GM11168 (cell line): ENCODE data around the gene NPFF.

Source experiments
- in situ Hi-C: fragments of 300-500 bp; cut with MboI; formaldehyde crosslinking; loops from one replicate; pipeline ENCODE4 v1.12.0; 2022; ENCODE audit warnings: low sequenced_read_pairs; ENCODE audit not compliant: unreplicated experiment

Gene NPFF

DNA sequence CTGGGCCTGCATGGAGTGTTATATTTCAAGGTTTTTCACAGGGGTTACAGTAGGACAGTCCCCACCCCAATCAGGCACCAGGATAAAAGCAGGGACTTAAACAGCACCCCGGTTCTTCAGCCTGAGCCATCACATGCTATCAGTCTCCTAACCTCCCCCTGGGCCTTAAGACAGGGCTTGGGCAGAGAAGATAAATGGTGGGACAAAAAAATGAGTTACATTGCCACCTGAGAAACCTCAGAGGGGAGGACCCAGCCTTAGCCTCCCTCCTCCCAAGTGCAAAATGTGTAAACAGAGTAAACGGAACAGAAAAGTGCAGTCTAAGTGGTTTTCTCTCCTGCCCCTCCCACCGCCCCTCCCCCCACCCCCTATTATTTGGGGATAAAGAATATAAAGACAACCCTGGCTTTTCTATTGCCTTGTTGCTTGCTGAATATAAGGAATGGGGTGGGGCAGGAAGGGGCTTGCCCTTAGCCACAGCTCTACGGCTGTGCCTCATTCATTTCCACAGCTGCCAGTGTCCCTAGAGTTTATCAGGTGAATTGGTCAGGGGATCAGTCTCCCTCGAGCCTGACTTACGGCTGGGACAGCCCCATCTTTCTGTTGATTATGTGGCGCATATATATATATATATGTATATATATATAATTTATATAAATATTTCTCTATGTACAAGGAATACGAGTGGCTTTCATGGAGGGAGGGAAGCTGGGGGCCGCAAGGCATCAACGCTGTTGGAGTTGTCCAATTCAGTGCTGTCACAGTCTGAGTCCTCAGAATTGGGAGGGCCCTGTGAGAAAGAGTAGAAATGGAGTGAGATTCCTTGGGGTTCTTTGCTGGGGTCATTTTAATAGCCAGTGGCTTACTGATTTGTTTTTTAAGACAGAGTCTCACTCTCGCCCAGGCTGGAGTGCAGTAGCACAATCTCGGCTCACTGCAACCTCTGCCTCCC, 26.5 kb downstream of the NPFF start:
- in situ Hi-C loops = no loop called here

DNA sequence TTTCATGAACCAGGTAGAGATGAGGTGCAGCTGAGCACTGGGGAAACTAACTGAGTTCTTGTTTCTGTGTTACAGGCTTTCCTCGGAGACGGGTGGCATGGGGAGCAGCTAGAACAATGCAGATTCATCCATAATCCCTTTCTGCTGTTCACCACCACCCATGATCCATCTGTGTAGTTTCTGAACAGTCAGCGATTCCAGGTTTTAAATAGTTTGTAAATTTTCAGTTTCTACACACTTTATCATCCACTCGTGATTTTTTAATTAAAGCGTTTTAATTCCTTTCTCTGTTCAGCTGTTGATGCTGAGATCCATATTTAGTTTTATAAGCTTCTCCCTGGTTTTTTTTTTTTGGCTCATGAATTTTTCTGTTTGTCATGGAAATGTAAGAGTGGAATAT, 28.0 kb downstream of the NPFF start:
- in situ Hi-C loops = no loop called here

DNA sequence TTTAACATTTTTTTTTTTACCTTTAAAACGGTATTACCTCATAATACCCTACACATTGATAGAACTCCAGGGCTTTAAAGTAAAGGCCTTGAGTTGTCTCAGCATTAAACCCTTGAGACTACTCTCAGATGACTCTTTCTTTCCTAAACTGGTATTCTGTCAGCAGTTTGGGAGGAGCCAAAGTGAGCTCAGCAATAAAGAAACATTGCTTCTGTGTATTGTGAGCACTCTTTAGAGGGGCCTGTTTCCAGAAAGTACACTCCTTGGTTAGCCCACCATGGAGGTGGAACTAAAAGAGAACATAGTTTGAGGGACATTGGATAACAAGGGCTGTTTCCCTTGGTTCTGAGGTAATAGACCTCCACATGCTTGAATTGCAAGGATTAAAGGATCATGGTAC, 28.4 kb downstream of the NPFF start:
- in situ Hi-C loops = no loop called here

DNA sequence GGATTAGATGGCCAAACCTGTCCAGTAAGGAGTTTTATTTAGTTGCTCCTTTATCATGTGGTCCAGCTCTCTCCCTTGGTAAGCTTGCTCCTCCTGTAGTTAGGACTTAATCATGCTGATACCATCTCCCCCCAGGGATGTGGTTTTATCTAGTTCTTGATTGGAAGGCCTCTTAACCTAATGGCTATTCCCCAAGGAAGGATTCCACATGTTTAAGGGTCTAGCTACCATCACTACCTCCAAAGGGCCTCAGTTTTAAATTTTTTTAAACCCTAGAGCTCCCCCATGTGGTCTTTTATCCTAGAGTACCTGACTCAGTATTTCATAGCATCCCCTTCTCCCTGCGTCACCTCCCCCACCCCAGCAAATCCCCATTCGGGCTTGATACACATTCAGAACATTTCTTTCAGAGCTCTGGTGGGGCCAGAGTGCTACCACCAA, 30.5 kb downstream of the NPFF start:
- in situ Hi-C loops = no loop called here

DNA sequence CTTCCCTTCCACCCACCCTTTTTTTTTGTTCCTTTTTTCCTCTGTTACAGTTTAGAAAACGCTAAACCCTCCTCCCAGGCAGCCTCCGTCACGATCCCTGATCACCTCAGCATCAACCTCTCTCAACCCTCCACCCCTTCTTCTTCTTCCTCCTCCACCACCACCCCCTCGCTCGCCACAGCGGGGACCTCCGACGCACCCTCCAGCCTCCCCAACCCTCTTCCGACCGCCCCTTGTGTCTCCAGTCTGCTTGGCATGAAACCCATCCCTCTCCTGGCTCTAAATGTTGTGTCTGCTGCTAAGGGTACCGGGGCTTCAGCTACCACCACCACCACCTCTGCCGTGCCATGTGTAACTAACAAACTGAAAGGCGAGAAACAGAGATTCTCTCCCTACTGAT, 32.5 kb downstream of the NPFF start:
- in situ Hi-C loops = no loop called here

DNA sequence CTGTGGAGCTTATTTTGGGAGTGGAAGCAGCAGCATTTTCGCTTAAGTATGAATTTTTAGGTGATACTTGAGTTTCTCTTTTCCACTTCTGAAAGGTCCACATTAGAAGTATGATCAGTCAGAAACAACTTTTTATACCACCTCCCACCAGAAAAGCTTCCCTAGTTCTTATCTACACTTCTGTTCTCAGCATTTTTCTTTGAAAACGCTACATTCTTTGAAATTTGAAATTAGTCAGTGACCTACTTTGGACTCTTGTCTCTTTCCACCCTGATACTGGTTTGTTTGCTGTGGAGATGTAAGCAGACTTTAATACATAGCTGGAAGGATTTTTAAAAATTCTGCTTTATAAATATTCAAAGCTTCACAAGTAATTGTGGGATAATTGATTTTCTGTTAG, 33.2 kb downstream of the NPFF start:
- in situ Hi-C loops = no loop called here

DNA sequence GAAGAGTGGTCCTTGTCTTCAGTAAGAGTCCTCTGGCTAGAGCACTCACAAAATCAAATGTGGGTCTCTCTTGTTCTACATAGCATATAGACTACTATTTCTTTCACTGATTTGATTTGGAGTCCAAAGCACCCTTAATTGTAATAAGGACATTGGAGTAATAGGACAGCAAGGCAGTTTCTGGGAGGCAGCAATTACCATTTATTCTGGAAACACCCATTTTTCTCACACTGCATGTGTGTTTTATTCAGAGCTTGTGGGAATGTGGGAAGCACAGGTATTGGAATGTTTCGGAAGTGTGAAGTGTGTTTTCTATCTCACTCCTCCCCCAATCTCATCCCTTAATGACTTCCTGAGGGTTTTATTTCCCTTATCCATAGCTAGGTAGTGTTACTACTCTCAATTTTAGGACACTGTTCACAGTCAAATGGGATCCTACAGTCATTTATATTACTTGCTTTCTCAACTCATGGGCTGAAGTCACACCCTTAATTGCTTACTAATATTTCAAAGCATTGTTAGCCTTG, 35.2 kb downstream of the NPFF start:
- in situ Hi-C loops = no loop called here

DNA sequence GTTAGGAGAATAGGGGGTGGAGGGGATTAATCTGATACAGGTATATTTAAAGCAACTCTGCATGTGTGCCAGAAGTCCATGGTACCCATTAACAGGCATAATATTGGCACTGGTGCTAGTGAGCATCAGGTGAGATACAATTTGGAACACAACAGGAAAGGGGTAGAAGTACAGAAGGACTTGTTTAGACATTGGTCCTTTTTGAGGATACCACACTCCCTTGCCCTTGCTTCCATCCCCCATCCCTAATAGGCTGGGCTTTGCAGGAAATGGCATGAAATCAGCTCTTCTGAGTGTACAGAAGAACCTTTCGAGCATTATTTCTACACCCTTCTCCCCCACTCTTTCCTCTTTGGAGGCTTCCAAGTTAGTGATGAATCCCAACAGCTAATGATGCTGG, 39.0 kb downstream of the NPFF start:
- in situ Hi-C loops = no loop called here

DNA sequence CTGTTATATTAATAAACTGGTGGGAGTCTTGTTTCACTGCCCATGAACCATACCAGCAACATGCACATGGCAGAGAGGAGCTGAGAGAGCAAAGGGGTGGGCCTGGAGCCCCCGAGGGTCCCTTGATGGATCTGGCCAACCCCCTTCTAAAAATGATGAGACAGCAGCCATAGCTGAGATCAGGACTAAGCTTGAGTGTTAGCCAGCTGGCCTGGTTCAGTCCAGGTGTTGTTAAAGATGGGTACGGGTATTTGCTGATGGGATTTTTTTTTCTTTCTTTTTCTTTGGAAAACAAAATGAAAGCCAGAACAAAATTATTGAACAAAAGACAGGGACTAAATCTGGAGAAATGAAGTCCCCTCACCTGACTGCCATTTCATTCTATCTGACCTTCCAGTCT, 39.4 kb downstream of the NPFF start:
- in situ Hi-C loops = no loop called here

DNA sequence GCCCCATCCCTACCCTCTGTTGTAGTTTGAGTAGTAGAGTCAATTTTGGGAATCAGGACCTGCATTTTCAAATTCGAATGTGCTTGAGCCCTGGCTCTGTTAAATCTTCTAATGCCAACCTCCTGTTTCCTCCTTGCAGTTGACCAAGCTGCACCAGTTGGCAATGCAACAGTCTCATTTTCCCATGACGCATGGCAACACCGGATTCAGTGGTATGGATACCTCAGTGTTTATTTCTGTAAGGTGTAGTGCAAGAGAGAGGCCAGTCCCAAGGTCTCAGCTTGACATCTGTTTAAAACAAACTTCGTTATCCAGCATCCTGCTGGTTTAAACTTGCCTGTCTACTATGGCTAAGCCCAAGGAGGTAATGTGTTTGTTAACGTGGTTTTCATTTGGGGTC, 40.2 kb downstream of the NPFF start:
- in situ Hi-C loops = no loop called here

DNA sequence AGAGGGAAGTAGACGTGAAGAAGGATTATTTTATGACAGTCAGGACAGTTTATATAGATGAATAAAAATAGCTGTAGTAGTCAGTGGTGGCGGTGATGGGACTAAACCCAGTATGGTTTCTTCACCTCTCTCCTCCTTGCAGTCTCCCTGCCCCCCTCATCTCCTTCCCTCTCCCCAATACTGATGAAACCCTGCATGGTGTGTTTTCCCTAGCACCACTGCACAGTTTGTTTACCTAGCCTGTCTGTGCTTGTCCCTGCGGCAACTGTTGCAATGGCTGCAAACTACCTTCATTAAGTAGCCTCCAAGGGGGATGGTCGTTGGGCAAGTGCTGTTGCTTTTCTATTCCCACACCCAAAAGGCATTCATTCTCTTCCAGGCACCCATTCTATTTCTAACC, 40.6 kb downstream of the NPFF start:
- in situ Hi-C loops = no loop called here

DNA sequence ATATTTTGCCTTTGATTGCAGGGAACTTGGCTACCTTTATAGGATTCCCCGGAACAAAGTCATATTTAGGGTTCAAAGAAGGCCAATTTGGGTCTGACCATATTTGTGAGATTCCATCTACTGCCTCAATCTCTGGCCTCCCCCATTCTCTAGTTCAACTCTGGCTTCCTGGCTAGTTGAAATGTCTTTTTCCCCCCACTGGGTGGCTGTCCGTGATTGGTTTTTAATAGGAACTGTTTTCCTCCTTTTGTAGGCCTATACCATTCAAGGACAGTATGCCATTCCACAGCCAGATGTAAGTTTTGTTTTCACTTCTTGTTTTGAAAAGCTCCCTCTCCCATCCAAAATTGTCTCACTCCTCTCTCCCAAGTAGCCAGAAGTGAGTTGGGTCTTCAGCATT, 41.6 kb downstream of the NPFF start:
- in situ Hi-C loops = no loop called here

DNA sequence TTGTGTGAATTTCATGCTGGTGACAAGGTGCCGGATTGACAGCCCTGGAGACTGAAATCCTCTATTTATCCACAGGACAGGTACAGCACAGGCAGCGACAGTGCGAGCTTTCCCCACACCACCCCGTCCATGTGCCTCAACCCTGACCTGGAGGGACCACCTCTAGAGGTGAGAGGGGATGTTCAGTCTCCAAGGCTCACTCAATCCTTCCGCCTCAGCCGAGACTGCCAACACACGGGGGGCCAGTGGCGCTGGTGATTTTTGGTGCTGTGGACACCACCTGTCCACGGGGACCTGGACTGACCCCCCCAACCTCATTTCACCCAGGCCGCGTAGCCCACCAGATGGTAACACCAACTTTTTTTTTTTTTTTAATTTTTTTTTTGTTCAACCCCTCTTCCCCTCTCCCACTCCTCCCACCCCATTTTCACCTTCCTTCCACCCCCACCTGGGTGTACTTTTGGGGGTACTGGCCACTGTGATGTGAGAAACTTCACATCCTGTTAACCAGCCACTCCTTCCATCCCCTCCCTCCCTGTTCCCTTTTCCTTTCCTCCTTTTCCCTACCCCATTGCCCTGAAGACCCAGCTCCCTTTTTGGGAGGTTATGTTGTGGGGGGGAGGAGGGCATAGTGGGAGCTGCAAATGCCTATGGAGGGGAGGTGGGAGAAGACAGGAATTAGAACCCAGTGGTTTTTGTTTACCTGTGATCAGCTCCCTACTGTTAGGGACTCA, 42.4 kb downstream of the NPFF start:
- in situ Hi-C loops = no loop called here

DNA sequence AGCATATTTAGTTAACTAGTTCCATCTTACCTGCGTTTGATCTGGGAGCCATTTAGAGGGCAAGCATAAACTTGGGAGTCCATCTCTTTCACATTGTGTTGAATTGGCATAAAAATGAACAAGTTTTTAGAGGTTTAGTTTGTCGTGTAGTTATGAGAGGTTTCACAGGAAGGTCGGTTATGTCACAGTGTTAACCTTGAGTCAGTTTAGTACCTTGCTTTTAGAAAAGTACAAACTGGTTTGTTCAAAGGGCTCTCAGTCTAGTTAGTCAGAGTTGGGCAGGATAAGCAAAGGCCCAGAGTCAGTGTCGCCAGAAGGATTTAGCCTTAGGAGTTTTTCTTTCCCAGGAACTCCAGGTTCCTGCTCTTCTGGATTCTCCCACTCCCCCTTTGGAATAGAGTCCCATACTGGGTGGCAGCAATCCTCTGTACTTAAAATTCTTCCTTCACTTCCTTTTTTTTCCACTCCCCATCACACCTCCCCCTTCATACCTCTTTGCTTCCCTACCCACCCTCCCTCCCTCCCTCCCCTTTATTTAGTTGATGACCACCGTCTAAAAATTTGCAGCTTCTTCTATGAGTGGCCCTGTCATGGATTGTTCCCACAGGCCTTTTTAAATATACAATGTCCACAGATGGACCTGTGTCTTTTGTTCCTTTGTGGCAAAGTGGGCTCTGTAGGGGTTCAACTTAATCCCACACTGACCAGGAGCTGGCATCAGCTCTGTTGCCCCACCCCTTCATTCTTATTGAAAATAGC, 43.3 kb downstream of the NPFF start:
- in situ Hi-C loops = no loop called here

DNA sequence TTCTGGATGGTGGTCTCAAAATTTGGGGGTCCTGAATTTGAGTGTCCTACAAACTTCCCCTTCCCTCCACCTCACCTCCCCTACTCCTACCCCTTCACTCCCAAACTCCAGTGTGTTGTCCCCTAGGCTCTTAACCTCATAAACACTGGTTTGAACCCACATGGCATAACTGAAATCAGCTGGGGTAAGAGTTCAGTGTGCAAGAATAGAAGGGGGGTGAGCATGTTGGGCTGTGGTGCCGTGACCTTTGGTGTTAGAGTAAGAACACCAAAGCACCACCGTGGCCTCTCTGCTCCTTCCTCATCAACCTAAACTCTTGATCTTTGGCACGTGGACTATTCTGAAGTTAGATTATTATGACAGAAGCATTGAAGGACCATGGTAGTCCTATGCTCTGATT, 44.3 kb downstream of the NPFF start:
- in situ Hi-C loops = no loop called here

DNA sequence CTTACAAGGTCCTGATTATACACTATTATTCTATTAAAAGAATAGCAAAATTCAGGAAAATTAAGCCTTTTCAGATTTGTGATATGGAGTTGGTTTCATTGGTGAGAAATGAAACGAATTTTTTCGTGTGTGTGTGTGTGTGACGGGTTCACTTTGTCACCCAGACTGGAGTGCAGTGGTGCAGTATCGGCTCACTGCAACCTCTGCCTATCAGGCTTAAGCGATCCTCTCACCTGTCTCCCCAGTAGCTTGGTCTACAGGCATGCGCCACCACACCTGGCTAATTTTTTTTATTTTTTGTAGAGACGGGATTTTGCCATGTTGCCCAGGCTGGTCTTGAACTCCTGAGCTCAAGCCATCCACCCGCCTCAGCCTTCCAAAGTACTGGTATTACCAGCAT, 45.7 kb downstream of the NPFF start:
- in situ Hi-C loops = no loop called here

DNA sequence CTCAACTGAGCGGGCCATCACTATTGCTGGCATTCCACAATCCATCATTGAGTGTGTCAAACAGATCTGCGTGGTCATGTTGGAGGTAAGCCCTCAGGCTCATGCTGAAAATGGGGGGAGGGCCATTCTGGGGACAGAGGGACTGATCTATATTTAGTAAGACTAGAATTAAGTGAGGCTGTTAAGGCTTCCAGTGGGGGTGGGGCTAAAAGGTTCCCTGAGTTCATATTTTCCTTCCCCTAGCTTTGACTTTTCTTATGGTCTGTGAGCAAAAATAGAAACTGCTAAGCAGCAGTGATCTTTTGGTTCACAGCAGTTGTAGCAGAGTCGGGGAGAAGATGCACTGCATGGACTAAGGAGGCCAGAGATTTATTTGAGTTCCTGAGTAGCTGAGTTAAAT, 46.2 kb downstream of the NPFF start:
- in situ Hi-C loops = no loop called here

DNA sequence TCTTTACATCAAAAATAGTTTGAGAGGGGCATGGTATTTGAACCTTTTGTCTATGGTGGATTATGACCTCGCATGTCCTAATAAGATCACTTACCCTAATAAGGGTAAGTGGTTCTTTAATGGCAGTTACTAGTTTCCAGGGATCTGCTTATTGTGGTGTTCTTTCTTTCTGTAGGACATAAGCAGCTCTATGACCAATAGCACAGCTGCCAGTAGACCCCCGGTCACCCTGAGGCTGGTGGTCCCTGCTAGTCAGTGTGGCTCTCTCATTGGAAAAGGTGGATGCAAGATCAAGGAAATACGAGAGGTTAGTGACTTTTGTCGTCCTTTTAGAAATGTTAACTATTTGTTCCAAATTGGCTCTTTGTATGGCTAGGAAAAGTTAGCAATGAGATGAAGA, 48.2 kb downstream of the NPFF start:
- in situ Hi-C loops = no loop called here
